HL-60 (cell line): ENCODE data around the gene DNAJC17.

Experiments used
- DNase-seq, 2 experiments: peaks; one replicate each; pipeline ENCODE4 v3.0.0-alpha.2; 2010 to 2020; ENCODE audit warnings: low read depth in 1 of 2, low spot score in 1 of 2
- H3K27ac ChIP-seq: fragments of 250-450 bp; sonication (Bioruptor Pico); replicated peaks from 2 replicates; pipeline ENCODE4 v1.5.1; 2020; ENCODE audit warnings: mild to moderate bottlenecking, moderate library complexity
- H3K27me3 ChIP-seq: fragments of 250-450 bp; sonication (Bioruptor Pico); 2 replicates; pipeline ENCODE4 v1.5.1; 2021; ENCODE audit warnings: mild to moderate bottlenecking, moderate library complexity; ENCODE audit not compliant: insufficient read depth, poor library complexity, severe bottlenecking
- H3K4me3 ChIP-seq: replicated peaks from 2 replicates; pipeline ENCODE4 v1.5.1; 2011; ENCODE audit warnings: mild to moderate bottlenecking, control low read depth, low read length; ENCODE audit not compliant: insufficient read depth
- GABPA ChIP-seq: IDR thresholded peaks from 2 replicates; pipeline ENCODE4 v1.6.1; 2012; ENCODE audit warnings: low read depth
- POLR2AphosphoS5 ChIP-seq: IDR thresholded peaks from 2 replicates; pipeline ENCODE4 v1.6.1; 2012; ENCODE audit warnings: low read depth
- SPI1 ChIP-seq: IDR thresholded peaks from 2 replicates; pipeline ENCODE4 v1.6.1; 2012; ENCODE audit warnings: low read depth, mild to moderate bottlenecking, borderline replicate concordance
- TF ChIP-seq, protein P1 (sequence below): IDR thresholded peaks from one replicate; pipeline ENCODE4 v1.5.1; 2011; ENCODE audit warnings: low read length, control low read depth, inconsistent platforms; ENCODE audit not compliant: insufficient read depth
- TF ChIP-seq, protein P2 (sequence below): IDR thresholded peaks from 2 replicates; pipeline ENCODE4 v1.6.1; 2012; ENCODE audit warnings: low read depth; ENCODE audit not compliant: insufficient replicate concordance

DNAJC17 gene

DNA sequence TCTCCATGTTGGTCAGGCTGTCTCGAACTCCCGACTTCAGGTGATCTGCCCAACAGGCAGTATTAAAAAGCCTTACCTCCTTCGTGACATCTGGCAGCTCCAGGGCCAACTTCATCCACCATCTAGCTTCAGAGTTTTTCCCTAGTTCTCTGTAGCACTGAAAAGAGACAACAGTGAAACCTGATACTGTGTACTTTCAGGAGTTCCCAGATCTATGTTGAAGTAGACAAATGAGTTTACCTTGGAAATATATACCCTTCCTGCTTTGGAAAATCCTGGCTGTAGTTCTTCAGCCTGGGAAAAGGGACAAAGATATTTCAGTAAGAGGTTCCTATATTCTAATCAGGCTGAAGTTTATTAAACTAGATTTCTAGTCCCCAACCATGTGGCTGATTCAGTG is 70.2 kb downstream of the DNAJC17 start:
- TF ChIP-seq POLR2AphosphoS5 (no peak), SPI1 (no peak)
- H3K27ac ChIP-seq = no peak overlapping the region

DNA sequence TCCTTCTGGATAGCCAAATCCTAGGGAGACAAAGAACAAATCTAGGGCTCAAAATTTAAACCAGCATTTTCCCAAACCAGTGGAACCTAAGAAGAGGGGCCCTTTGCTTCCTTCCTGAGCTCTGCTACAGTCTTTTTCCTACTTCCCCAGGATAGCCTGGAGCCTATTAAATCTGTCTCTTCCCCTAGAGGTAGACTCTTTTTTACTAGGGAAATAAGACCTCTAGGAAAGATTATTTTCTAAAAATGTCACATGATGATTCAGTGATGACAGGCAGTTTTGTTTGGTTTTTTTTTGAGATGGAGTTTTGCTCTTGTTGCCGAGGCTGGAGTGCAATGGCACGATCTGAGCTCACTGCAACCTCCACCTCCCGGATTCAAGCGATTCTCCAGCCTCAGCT is 70.7 kb downstream of the DNAJC17 start:
- H3K27ac ChIP-seq = no peak overlapping the region
- TF ChIP-seq SPI1 = no peak
- TF ChIP-seq GABPA = no peak
- TF ChIP-seq POLR2AphosphoS5 = no peak
- TF ChIP-seq, protein P1, sequence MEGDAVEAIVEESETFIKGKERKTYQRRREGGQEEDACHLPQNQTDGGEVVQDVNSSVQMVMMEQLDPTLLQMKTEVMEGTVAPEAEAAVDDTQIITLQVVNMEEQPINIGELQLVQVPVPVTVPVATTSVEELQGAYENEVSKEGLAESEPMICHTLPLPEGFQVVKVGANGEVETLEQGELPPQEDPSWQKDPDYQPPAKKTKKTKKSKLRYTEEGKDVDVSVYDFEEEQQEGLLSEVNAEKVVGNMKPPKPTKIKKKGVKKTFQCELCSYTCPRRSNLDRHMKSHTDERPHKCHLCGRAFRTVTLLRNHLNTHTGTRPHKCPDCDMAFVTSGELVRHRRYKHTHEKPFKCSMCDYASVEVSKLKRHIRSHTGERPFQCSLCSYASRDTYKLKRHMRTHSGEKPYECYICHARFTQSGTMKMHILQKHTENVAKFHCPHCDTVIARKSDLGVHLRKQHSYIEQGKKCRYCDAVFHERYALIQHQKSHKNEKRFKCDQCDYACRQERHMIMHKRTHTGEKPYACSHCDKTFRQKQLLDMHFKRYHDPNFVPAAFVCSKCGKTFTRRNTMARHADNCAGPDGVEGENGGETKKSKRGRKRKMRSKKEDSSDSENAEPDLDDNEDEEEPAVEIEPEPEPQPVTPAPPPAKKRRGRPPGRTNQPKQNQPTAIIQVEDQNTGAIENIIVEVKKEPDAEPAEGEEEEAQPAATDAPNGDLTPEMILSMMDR = no peak
- TF ChIP-seq, protein P2, sequence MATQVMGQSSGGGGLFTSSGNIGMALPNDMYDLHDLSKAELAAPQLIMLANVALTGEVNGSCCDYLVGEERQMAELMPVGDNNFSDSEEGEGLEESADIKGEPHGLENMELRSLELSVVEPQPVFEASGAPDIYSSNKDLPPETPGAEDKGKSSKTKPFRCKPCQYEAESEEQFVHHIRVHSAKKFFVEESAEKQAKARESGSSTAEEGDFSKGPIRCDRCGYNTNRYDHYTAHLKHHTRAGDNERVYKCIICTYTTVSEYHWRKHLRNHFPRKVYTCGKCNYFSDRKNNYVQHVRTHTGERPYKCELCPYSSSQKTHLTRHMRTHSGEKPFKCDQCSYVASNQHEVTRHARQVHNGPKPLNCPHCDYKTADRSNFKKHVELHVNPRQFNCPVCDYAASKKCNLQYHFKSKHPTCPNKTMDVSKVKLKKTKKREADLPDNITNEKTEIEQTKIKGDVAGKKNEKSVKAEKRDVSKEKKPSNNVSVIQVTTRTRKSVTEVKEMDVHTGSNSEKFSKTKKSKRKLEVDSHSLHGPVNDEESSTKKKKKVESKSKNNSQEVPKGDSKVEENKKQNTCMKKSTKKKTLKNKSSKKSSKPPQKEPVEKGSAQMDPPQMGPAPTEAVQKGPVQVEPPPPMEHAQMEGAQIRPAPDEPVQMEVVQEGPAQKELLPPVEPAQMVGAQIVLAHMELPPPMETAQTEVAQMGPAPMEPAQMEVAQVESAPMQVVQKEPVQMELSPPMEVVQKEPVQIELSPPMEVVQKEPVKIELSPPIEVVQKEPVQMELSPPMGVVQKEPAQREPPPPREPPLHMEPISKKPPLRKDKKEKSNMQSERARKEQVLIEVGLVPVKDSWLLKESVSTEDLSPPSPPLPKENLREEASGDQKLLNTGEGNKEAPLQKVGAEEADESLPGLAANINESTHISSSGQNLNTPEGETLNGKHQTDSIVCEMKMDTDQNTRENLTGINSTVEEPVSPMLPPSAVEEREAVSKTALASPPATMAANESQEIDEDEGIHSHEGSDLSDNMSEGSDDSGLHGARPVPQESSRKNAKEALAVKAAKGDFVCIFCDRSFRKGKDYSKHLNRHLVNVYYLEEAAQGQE = no peak
- H3K4me3 ChIP-seq = no peak overlapping the region
- no peaks in the 10 kb centered on the region for H3K27me3 ChIP-seq
- DNase-seq = no peak

More for the DNA sequence above, 70.2 kb downstream of the DNAJC17 start:
- DNase-seq = no peak
- Histone ChIP-seq H3K27me3 (no peaks in the 10 kb centered on the region), H3K4me3 (no peak overlapping the region)

DNA sequence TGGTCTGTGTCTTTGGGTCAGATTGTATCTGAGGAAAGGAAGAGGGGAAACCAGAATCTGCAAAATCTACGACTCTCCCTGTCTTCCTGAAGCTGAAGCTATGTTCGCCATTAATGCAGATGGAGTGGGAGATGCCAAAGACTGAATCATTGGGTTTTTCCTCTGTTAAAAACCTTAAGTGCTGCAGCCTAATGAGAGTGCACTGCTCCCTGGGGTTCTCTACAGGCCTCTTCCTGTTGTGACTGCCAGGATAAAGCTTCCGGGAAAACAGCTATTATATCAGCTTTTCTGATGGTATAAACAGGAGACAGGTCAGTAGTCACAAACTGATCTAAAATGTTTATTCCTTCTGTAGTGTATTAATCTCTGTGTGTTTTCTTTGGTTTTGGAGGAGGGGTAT is 76.2 kb downstream of the DNAJC17 start:
- no peak overlapping the region for H3K4me3 ChIP-seq
- H3K27ac ChIP-seq = no peak overlapping the region
- TF ChIP-seq, protein P2 = no peak
- TF ChIP-seq GABPA (no peak), SPI1 (no peak), POLR2AphosphoS5 (no peak)
- TF ChIP-seq, protein P1 = no peak
- no peaks in the 10 kb centered on the region for H3K27me3 ChIP-seq
- DNase-seq = no peak

DNA sequence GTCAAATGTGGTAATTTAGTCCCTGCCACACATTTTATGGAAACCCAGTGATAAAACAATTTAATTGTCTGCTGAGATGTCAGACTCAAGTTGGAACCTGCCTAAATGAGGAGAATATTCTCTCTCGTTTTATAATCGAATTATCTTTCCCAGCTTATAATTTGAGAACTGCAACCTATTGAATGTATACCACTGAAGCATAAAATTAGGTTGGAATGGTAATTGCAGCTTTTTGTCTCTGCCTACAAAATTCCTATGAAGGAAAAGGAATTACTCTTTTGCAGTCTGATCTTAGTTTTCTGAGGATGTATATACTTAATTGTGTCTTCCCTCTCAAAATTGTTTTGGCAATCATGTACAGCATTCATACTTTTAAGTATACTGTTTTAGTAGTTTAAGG is 83.4 kb downstream of the DNAJC17 start:
- TF ChIP-seq, protein P1 = no peak
- no peak for TF ChIP-seq POLR2AphosphoS5
- TF ChIP-seq, protein P2 = no peak
- TF ChIP-seq SPI1 = no peak
- TF ChIP-seq GABPA = no peak
- no peak for DNase-seq
- Histone ChIP-seq H3K27ac (no peak overlapping the region), H3K4me3 (no peak overlapping the region), H3K27me3 (no peaks in the 10 kb centered on the region)
